Thyroid gland (tissue), 4 donors: ENCODE measurements around the gene TSSK6.

Experiments
- CTCF ChIP-seq, 6 experiments: fragments of 200-600 bp in 3 of 6; fragments of 450-650 bp in 3 of 6; sonication (generic) in 3 of 6; IDR thresholded peaks; one replicate each; pipeline ENCODE4 v1.5.1; 2016 to 2019; ENCODE audit warnings: antibody characterized with exemption in 6 of 6, mild to moderate bottlenecking in 2 of 6, inconsistent platforms in 1 of 6, moderate library complexity in 1 of 6
- POLR2A ChIP-seq, 2 donors: fragments of 450-650 bp; IDR thresholded peaks; one replicate each; pipeline ENCODE4 v1.6.1; 2017; ENCODE audit warnings: antibody characterized with exemption in 2 of 2, mild to moderate bottlenecking in 2 of 2, moderate library complexity in 1 of 2

GRCh38 chr19:19464339-19465098, 50.8 kb downstream of the TSSK6 start:
- TF ChIP-seq CTCF (IDR thresholded peaks at IDR 0.05), result no peak
- TF ChIP-seq POLR2A (IDR thresholded peaks at IDR 0.05), result no peak
